HepG2 (cell line): ENCODE results near the gene TMOD2. TPM values are rescaled to one million over a fixed set of nuclear protein-coding genes. Genes with fewer than 3 reads are reported as not detected.

Experiments used
- GPN1 ChIP-seq: sonication (generic); formaldehyde crosslinking; IDR thresholded peaks from 2 replicates; pipeline ENCODE4 v1.5.1; 2020; ENCODE audit warnings: missing genetic modification reagents, borderline replicate concordance
- HIVEP1 ChIP-seq: sonication (generic); formaldehyde crosslinking; IDR thresholded peaks from 2 replicates; pipeline ENCODE4 v1.4.0; 2020; ENCODE audit warnings: mild to moderate bottlenecking, missing genetic modification reagents
- KLF15 ChIP-seq: sonication (generic); formaldehyde crosslinking; IDR thresholded peaks from 2 replicates; pipeline ENCODE4 v1.8.1; 2023; ENCODE audit warnings: borderline replicate concordance, mild to moderate bottlenecking, inconsistent platforms, missing genetic modification reagents, mixed read lengths
- RFXAP ChIP-seq: sonication (generic); formaldehyde crosslinking; IDR thresholded peaks from 2 replicates; pipeline ENCODE4 v1.4.0; 2020; ENCODE audit warnings: missing genetic modification reagents, borderline replicate concordance
- RNF219 ChIP-seq: sonication (generic); formaldehyde crosslinking; IDR thresholded peaks from 2 replicates; pipeline ENCODE4 v1.5.0; 2020; ENCODE audit warnings: mild to moderate bottlenecking, missing genetic modification reagents
- SKIL ChIP-seq: sonication (generic); formaldehyde crosslinking; IDR thresholded peaks from 2 replicates; pipeline ENCODE4 v1.8.0; 2022; ENCODE audit warnings: missing genetic modification reagents, mild to moderate bottlenecking, moderate library complexity, borderline replicate concordance
- TBL1XR1 ChIP-seq: fragments of 150-350 bp; IDR thresholded peaks from 2 replicates; pipeline ENCODE4 v1.6.1; 2014; ENCODE audit warnings: borderline replicate concordance, low read length; ENCODE audit not compliant: partially characterized antibody
- YY1 ChIP-seq: IDR thresholded peaks from 2 replicates; pipeline ENCODE4 v1.6.1; 2011; ENCODE audit warnings: low read length, low read depth, moderate library complexity, mild to moderate bottlenecking; ENCODE audit not compliant: insufficient read depth, insufficient replicate concordance
- ZNF234 ChIP-seq: sonication (generic); formaldehyde crosslinking; conservative IDR thresholded peaks from 2 replicates; pipeline ENCODE4 v1.5.1; 2020; ENCODE audit warnings: mild to moderate bottlenecking, missing genetic modification reagents
- ZNF335 ChIP-seq: sonication (generic); formaldehyde crosslinking; IDR thresholded peaks from 2 replicates; pipeline ENCODE4 v1.4.0; 2020; ENCODE audit warnings: missing genetic modification reagents
- ZNF670 ChIP-seq: sonication (generic); formaldehyde crosslinking; IDR thresholded peaks from 2 replicates; pipeline ENCODE4 v1.8.0; 2022; ENCODE audit warnings: mild to moderate bottlenecking, missing genetic modification reagents, borderline replicate concordance
- ZNF781 ChIP-seq: sonication (generic); formaldehyde crosslinking; IDR thresholded peaks from 2 replicates; pipeline ENCODE4 v1.5.1; 2020; ENCODE audit warnings: borderline replicate concordance, mild to moderate bottlenecking, missing genetic modification reagents; ENCODE audit errors: not compliant biosample characterization
- ZSCAN31 ChIP-seq: sonication (generic); formaldehyde crosslinking; IDR thresholded peaks from 2 replicates; pipeline ENCODE4 v1.5.0; 2020; ENCODE audit warnings: low read depth, mild to moderate bottlenecking, missing genetic modification reagents
- polyA plus RNA-seq, 8 experiments: library from polyadenylated mRNA; depleted of rRNA in 3 of 8; stranded (reverse) in 7 of 8; unstranded in 1 of 8; fragments of >200 nt; fragmentation: Illumina TruSeq in 4 of 8; extraction: Trizol in 4 of 8; gene quantifications; 2 replicates each; pipeline versions ENCODE4 v1.2.1 to v1.2.3, GENCODE V29; 2011 to 2016; ENCODE audit warnings: low read depth in 4 of 8, missing spikeins in 1 of 8, mixed read lengths in 1 of 8; ENCODE audit not compliant: insufficient read depth in 1 of 8
- total RNA-seq, 5 experiments: library from RNA; depleted of rRNA; stranded (reverse); fragments of >200 nt; fragmentation: Illumina TruSeq; extraction: Trizol; gene quantifications; 2 replicates each; pipeline ENCODE4 v1.2.3, GENCODE V29; 2016; ENCODE audit warnings: low read depth in 1 of 5
- TF ChIP-seq, protein P1 (sequence below): sonication (generic); formaldehyde crosslinking; IDR thresholded peaks from 2 replicates; pipeline ENCODE4 v1.8.0; 2022; ENCODE audit warnings: mild to moderate bottlenecking, missing genetic modification reagents, borderline replicate concordance
- TF ChIP-seq, protein P2 (sequence below): sonication (generic); formaldehyde crosslinking; IDR thresholded peaks from 2 replicates; pipeline ENCODE4 v1.8.0; 2022; ENCODE audit warnings: mild to moderate bottlenecking, missing genetic modification reagents, moderate library complexity
- TF ChIP-seq, protein P3 (sequence below): sonication (generic); formaldehyde crosslinking; IDR thresholded peaks from 2 replicates; pipeline ENCODE4 v1.9.0; 2021; ENCODE audit warnings: missing genetic modification reagents, borderline replicate concordance

Gene TMOD2
- total and polyA plus RNA-seq, 2 of the 13 experiments (the other 11 are each of a cell fraction or from before 2014, with no cell fraction given) = 0.01 to 0.02 TPM

DNA sequence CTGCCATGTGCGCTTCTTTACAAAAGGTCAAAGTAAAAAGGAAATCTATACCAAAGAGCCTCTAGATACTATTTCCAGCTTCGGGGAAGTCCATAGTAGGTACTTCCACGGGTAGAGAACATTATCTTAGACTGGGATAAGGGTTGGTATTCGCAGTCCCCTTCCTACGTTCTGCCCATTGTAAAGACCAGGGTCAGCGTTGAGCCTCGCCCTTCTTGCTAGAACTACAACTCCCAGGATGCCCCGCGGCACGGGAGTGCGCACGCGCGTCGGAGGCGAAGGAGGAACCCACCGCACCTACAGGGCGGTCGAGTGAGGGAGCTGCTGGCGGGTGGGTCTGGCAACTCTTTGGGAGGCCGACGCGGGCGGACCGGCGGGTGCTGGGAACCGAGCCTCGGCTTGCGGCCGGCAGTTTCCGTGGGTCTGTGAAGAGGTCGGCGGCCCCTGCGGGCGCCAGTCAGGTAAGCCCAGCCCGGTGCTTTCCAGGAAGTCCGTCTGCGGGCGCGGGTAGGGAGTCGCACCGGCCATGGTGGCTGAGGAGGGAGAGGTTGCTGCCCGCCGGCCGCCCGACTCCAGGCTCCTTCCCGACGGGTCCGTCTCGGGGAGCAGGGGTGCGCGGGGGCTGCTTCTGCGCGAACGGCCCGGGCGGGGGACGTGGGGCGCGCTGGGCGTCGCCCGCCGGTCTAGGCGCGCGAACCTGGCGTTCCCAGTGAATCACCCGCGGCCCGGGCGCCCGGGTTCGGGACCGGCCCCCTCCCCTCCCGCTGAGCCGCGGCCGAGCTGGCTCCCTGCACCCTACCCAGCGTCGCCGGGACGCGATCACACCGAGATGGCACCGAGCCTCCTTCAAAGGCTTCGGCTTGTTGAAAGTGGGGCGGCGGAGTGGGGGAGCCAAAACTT, 78.2 kb downstream of the TMOD2 start, which contains the start of gene TMOD3 (continued):
- TF ChIP-seq, protein P1, sequence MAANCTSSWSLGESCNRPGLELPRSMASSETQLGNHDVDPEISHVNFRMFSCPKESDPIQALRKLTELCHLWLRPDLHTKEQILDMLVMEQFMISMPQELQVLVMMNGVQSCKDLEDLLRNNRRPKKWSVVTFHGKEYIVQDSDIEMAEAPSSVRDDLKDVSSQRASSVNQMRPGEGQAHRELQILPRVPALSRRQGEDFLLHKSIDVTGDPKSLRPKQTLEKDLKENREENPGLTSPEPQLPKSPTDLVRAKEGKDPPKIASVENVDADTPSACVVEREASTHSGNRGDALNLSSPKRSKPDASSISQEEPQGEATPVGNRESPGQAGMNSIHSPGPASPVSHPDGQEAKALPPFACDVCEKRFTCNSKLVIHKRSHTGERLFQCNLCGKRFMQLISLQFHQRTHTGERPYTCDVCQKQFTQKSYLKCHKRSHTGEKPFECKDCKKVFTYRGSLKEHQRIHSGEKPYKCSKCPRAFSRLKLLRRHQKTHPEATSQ (CRISPR knock-in tag) = no peak
- no peak for TF ChIP-seq TBL1XR1
- TF ChIP-seq KLF15 (CRISPR knock-in tag) = no peak
- no peak; the same call in 1 of the 2 replicates for TF ChIP-seq GPN1 (CRISPR knock-in tag)
- TF ChIP-seq HIVEP1 (CRISPR knock-in tag) = peak; percentile 63
- 0 out of 2 replicates have a peak, but pooled peaks have one; percentile 51 for TF ChIP-seq ZNF335 (CRISPR knock-in tag)
- peak; percentile 25; the same call in 1 of the 2 replicates for TF ChIP-seq RNF219 (CRISPR knock-in tag)
- TF ChIP-seq YY1 = peak; percentile 61
- TF ChIP-seq, protein P2, sequence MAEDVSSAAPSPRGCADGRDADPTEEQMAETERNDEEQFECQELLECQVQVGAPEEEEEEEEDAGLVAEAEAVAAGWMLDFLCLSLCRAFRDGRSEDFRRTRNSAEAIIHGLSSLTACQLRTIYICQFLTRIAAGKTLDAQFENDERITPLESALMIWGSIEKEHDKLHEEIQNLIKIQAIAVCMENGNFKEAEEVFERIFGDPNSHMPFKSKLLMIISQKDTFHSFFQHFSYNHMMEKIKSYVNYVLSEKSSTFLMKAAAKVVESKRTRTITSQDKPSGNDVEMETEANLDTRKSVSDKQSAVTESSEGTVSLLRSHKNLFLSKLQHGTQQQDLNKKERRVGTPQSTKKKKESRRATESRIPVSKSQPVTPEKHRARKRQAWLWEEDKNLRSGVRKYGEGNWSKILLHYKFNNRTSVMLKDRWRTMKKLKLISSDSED (CRISPR knock-in tag) = no peak
- peak; percentile 51 for TF ChIP-seq ZNF781 (CRISPR knock-in tag)
- no peak for TF ChIP-seq ZNF670
- no peak for TF ChIP-seq SKIL (CRISPR knock-in tag)
- TF ChIP-seq, protein P3, sequence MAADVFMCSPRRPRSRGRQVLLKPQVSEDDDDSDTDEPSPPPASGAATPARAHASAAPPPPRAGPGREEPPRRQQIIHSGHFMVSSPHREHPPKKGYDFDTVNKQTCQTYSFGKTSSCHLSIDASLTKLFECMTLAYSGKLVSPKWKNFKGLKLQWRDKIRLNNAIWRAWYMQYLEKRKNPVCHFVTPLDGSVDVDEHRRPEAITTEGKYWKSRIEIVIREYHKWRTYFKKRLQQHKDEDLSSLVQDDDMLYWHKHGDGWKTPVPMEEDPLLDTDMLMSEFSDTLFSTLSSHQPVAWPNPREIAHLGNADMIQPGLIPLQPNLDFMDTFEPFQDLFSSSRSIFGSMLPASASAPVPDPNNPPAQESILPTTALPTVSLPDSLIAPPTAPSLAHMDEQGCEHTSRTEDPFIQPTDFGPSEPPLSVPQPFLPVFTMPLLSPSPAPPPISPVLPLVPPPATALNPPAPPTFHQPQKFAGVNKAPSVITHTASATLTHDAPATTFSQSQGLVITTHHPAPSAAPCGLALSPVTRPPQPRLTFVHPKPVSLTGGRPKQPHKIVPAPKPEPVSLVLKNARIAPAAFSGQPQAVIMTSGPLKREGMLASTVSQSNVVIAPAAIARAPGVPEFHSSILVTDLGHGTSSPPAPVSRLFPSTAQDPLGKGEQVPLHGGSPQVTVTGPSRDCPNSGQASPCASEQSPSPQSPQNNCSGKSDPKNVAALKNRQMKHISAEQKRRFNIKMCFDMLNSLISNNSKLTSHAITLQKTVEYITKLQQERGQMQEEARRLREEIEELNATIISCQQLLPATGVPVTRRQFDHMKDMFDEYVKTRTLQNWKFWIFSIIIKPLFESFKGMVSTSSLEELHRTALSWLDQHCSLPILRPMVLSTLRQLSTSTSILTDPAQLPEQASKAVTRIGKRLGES (CRISPR knock-in tag) = no peak
- peak; percentile 60; the same call in 1 of the 2 replicates for TF ChIP-seq ZSCAN31
- TF ChIP-seq RFXAP (CRISPR knock-in tag) = no peak
- no peak for TF ChIP-seq ZNF234 (CRISPR knock-in tag)
